Muscle layer of duodenum (tissue), 2 donors: ENCODE measurements around the gene TLR3.

Source experiments
- H3K27ac ChIP-seq: one replicate; pipeline ENCODE4 v1.7.0; 2013; ENCODE audit warnings: mild to moderate bottlenecking, low read length
- H3K27me3 ChIP-seq: one replicate; pipeline ENCODE4 v1.7.0; 2013; ENCODE audit warnings: low read depth, mild to moderate bottlenecking, control low read depth, low read length
- H3K36me3 ChIP-seq, 2 donors: one replicate each; pipeline ENCODE4 v1.7.0; 2013; ENCODE audit warnings: low read length in 2 of 2, control low read depth in 1 of 2, mild to moderate bottlenecking in 1 of 2; ENCODE audit not compliant: insufficient read depth in 2 of 2, control insufficient read depth in 1 of 2
- H3K4me1 ChIP-seq, 2 donors: one replicate each; pipeline ENCODE4 v1.7.0; 2013; ENCODE audit warnings: low read length in 2 of 2, mild to moderate bottlenecking in 2 of 2, control low read depth in 1 of 2, moderate library complexity in 1 of 2; ENCODE audit not compliant: insufficient read depth in 2 of 2, control insufficient read depth in 1 of 2
- H3K4me3 ChIP-seq, 2 donors: one replicate each; pipeline ENCODE4 v1.7.0; 2013; ENCODE audit warnings: low read length in 2 of 2, low read depth in 1 of 2, mild to moderate bottlenecking in 1 of 2
- H3K9me3 ChIP-seq, 2 donors: one replicate each; pipeline ENCODE4 v1.7.0; 2013; ENCODE audit warnings: low read length in 2 of 2, control low read depth in 1 of 2, mild to moderate bottlenecking in 1 of 2; ENCODE audit not compliant: control insufficient read depth in 1 of 2
- donor health status: healthy.

TLR3 gene

DNA sequence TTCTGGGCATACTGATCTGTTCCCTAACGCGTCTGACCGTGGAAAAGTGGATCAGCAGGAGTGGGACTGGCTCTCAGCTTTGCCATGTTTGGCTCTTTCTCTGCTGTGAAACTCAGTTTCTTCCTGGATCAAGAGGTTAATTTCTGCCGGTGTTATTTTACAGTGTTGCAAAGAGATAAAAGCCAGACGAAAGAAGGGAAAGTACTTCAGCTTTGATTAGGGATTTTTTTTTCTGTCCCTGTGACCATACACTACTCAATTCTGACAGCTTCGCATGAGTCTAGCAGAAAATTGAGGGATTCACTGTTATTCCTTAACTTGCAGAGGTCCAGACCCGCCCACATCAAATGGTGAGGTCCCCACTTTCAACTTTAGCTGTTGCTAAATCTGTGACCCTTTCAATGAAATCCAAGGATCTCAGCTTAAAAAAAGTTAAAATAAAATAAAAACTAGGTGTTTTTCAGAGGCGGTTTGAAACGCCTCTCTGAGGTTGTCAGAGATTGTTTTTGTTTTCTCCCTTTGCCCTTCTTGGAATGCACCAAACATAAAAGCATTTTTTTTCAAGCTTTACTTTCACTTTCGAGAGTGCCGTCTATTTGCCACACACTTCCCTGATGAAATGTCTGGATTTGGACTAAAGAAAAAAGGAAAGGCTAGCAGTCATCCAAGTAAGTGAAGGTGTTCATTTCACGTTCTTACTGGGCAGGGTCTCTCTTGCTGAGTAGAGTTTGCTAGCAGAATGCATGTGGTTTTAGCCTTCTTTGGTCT is at the start of gene TLR3:
TLR3 (plus strand) TSS at position 576 of the 768 bp plus-strand sequence. CDS start 7,464 bp downstream, outside the sequence.
- Histone ChIP-seq H3K4me3 (peak within 1 kb of the TSS; percentile 85 to 88), H3K27me3 (no peaks in the 10 kb centered on the region), H3K4me1 (peaks cover 0 to 5% of the 10 kb centered on the region in 2 donors), H3K27ac (peak within 1 kb of the TSS; percentile 72), H3K9me3 (no peaks in the 10 kb centered on the region), H3K36me3 (no peaks in the 10 kb centered on the region)

DNA sequence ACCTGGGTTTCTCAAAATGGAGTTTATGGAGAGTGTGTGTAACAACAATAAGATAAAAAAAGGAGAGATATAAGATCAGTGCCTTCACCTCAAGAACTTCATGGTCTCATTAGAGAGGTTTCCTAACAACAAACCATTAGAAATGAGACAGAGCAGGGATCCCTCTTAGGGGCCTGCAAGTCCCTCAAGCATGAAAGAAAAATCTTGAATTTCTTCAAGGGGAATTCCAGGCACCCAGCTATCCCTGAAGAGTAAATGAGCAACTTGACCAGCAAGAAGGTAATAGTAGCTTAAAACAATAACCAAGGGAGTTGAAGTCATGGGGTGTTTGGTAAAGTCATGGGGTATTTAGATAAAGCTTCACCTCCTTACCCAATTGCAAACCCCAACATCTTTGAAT is 49.7 kb upstream of the TLR3 start:
- H3K9me3 ChIP-seq = no peaks in the 10 kb centered on the region
- H3K4me1 ChIP-seq = no peaks in the 10 kb centered on the region
- no peak overlapping the region for H3K4me3 ChIP-seq
- H3K36me3 ChIP-seq = no peaks in the 10 kb centered on the region
- H3K27ac ChIP-seq = no peak overlapping the region
- no peaks in the 10 kb centered on the region for H3K27me3 ChIP-seq

DNA sequence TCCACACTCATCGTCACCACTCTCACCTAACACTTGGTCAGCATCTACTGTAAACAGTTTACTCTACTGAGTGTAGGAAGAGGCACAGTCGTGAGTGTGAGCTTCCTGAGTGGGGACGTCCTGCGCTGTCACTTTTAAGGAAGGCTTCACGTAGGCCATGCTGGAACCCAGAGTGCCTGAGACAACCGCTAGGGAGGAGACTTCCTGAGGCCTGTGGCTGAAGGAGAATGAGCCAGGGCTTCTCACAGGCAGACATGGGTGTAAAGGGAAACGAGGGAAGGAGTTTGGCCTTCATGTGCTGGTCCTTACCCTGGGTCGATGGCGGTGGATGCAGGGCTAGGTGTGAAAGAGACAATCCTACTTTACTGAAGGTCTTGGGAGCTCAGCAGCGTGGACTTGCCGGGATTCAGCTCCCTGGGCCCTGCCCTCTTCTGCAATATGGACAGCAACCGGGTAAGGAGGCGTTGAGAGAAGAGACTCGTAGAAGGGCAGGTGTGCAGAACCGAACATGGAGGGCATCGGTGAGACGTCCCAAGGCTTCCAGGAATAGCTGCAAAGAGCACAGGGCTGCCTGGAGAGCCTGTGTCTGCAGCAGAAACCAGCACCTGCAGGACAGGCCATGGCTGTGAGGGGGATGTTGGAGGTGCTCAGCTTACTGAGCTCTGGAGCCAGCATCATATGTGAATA is 48.7 kb upstream of the TLR3 start:
- Histone ChIP-seq H3K36me3 (no peaks in the 10 kb centered on the region), H3K27me3 (no peaks in the 10 kb centered on the region), H3K27ac (no peak overlapping the region), H3K9me3 (no peaks in the 10 kb centered on the region), H3K4me3 (no peak overlapping the region), H3K4me1 (no peaks in the 10 kb centered on the region)

DNA sequence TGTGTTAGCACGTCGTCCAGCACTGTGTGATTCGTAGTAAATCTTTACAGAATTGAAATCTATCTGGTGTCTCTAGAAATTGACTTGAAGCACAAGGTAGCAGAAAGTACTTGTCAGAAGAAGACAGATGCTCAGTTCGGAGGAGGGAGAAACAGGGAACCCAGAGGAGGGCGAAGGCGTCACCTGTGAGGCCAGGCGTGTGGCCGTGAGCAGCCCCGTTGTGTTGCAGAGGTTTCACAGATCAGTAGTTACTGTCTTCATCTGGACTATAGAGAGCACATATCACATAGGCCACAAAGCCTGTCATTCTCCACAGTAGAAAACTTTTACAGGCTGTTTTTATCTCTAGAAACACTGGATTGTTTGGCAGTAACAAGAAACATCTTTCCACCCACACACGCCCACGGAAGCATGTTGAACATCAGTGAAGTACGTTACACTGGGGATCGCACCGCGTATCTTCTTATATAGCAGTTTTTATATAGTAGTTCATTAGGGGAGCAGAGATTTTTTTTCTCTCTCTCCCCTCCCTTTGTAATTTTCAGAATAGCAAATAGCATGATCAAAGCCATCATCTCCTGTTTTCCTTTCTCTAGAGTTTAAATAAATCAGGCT is 48.1 kb upstream of the TLR3 start:
- Histone ChIP-seq H3K27me3 (no peaks in the 10 kb centered on the region), H3K4me1 (no peaks in the 10 kb centered on the region), H3K9me3 (no peaks in the 10 kb centered on the region), H3K36me3 (no peaks in the 10 kb centered on the region), H3K4me3 (peak overlapping the region in 1 of 2 donors; percentile 21), H3K27ac (no peak overlapping the region)

DNA sequence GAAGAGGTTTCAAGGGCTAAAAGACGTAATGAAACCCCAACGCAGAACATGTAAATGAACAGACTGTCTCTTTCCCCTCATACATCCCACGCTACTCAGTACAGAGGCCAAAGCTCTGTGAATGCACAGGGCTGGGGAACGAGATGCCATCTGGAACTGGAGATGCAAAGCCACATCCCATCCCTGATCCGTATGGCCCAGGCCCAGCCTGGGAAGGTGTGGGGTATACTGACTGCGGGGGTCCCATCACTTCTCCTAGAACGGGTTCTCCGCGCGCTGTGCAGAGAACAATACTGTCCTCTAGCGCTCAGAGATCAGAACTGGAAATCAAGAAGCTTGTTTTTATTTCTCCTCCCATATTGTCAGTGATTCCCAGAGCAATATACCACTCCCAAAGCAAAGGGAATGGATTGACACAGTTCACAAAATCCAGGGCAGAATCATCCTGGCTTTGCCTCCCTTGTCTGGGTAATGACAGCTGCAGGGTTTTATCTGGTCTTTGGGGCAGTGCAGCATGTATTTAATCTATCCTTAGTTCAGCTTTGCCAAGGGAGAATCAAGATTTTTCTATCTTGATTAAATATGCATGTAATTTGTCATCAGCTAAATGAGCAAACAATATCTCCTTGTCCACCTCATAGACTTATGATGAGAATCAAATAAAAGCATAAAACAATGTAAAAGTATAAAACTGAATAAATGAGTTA is 47.3 kb upstream of the TLR3 start:
- H3K27me3 ChIP-seq = no peaks in the 10 kb centered on the region
- peak overlapping the region in 1 of 2 donors; percentile 21 for H3K4me3 ChIP-seq
- no peaks in the 10 kb centered on the region for H3K9me3 ChIP-seq
- H3K36me3 ChIP-seq = no peaks in the 10 kb centered on the region
- no peaks in the 10 kb centered on the region for H3K4me1 ChIP-seq
- no peak overlapping the region for H3K27ac ChIP-seq

DNA sequence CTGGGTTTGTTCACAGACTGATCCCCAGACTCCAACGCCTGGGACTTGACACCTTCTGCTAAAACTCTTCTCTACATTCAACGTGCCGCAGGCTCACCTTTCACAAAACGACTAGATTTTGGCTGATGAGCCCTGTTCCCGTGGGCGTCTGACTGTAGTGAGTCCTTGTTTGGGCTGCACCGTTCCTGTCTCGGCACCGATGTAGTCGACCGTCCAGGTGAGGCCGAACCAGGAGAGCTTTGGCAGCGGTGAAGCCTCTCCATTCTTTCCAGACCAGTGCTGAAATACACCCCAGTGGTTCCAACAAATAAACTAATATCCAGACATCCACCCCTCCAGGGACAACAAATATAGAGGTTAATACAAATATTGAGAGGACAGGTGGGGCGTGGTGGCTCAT is 45.0 kb upstream of the TLR3 start:
- no peak overlapping the region for H3K27ac ChIP-seq
- H3K4me1 ChIP-seq = no peaks in the 10 kb centered on the region
- H3K36me3 ChIP-seq = no peaks in the 10 kb centered on the region
- no peaks in the 10 kb centered on the region for H3K9me3 ChIP-seq
- H3K4me3 ChIP-seq = no peak overlapping the region
- no peaks in the 10 kb centered on the region for H3K27me3 ChIP-seq

DNA sequence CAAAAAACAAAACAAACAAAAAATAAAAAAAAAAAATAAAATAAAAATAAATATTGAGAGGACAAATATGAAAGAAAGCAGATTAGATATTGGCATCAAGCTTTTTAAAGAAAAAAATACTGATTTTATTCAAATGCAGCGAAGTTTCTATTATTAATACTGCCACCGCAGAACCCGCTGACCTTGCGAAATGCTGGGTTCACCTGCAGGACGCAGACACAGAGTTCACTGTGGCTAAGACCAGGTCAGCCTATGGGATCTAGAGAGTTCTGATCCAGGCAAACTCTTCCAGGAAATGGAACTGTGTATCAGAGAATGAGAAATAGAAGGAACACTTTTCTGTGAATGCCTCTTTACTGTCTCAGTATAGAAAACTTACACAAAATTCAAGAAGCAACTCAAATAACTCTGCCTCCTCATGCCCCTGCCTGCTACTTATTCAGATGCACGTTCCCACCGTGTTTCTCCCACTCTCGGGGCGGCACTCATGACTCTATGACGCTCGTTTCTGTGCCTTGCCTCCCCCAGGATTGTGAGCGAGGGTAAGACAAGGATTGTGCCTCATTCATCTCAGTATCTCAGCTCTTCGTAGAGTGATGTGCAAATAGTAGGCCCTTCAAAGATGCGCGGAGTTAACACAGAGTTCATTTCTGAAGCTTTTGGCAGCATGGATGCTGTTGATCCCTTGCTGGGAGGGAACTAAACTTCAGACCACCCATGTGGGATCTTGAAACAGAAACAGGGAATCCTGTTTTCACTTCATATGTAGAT is 44.1 kb upstream of the TLR3 start:
- Histone ChIP-seq H3K9me3 (no peaks in the 10 kb centered on the region), H3K4me1 (peaks cover 5 to 8% of the 10 kb centered on the region in 2 donors), H3K27ac (no peak overlapping the region), H3K4me3 (no peak overlapping the region), H3K36me3 (no peaks in the 10 kb centered on the region), H3K27me3 (no peaks in the 10 kb centered on the region)

DNA sequence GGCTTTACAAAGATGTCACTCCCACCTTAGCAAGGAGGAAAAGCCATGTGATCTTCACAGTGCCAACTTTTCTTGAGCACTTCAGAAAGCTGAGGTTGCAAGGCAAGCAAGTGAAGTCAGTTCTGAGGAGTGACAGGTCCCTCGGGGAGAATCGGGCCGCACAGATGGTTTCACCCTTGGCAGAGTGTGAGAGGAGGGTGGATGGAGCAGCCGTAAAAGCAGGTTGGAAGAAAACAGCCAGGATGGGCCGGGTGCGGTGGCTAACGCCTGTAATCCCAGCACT is 43.6 kb upstream of the TLR3 start:
- no peak overlapping the region for H3K4me3 ChIP-seq
- no peaks in the 10 kb centered on the region for H3K9me3 ChIP-seq
- no peaks in the 10 kb centered on the region for H3K27me3 ChIP-seq
- H3K4me1 ChIP-seq = peaks cover 5 to 12% of the 10 kb centered on the region in 2 donors
- H3K36me3 ChIP-seq = no peaks in the 10 kb centered on the region
- H3K27ac ChIP-seq = no peak overlapping the region

DNA sequence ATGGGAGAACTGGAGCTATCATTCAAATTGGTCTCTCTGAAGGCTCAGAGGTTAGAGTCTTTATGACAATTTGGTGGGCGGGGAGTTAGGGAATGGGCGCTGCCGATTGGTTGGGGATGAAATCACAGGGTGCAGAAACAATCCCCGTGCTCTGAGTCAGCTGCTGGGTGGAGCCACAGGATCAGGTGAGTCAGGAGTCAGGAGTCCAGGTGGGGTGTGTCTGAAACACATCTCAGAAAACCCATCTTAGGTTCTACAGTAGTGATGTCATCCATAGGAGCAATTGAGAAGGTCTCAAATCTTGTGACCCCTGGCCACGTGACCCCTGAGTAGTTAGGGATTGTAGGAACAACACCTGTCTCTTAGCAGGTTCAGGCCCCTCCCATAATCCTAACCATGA is 41.6 kb upstream of the TLR3 start:
- Histone ChIP-seq H3K36me3 (no peaks in the 10 kb centered on the region), H3K4me3 (no peak overlapping the region), H3K9me3 (no peaks in the 10 kb centered on the region), H3K27ac (peak overlapping the region; percentile 39), H3K27me3 (no peaks in the 10 kb centered on the region), H3K4me1 (peaks cover 12 to 26% of the 10 kb centered on the region in 2 donors)

DNA sequence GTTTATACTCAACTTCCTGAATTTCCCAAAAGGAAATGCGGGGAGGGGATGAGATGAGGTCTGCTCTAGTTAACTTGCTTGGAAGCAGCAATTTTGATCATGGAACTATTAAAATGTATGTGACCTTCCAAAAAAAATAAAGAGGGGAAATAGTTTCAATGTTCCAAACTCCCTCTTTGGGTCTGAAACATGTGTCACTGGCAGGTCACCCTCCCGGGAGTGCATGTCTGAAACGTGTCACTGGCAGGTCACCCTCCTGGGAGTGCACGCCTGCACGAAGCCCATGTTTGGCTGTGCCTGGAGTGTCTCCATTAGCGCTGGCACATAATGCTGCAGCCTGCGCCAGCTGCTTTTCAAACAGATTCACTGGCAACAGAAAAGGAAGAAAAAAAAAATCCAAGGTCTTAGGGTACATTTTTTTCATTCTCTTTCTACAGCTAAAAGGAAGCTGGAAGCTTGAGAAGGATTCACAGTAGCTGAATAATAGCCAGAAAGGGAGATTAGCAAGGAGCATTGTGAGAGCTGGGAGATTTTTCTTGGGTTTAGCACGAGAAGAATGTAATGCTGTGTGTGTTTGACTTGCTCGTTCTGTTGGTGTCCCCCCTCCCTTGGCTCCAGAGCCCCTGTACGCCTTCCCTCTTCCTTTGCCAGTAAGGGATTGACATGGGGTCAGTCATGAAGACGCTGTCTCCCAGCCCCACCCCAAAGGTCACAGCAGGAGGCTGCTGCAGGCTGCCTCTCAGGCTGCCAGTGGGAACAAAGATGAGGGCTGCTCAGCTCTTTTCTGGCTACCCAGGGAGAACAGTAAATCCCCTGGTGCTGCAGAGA is 39.2 kb upstream of the TLR3 start:
- H3K9me3 ChIP-seq = no peaks in the 10 kb centered on the region
- H3K4me3 ChIP-seq = peak overlapping the region; percentile 19 to 44
- peaks cover 12 to 26% of the 10 kb centered on the region in 2 donors for H3K4me1 ChIP-seq

More for the DNA sequence above, 39.2 kb upstream of the TLR3 start:
- peak overlapping the region; percentile 37 for H3K27ac ChIP-seq
- no peaks in the 10 kb centered on the region for H3K36me3 ChIP-seq
- no peaks in the 10 kb centered on the region for H3K27me3 ChIP-seq
